Nephron progenitor cell (in vitro differentiated cells): Measurements from ENCODE around the gene CACNA1C.

ENCODE experiments used
- DNase-seq: peaks from one replicate; pipeline ENCODE4 v3.0.0; 2021
- H3K27ac Mint-ChIP-seq: 2 replicates; pipeline ENCODE4 v1.8.0; 2021; ENCODE audit warnings: mild to moderate bottlenecking, moderate library complexity, mixed read lengths
- H3K27me3 Mint-ChIP-seq: 2 replicates; pipeline ENCODE4 v1.8.0; 2021; ENCODE audit warnings: mild to moderate bottlenecking, low read depth, mixed read lengths; ENCODE audit not compliant: poor library complexity
- H3K36me3 Mint-ChIP-seq: 2 replicates; pipeline ENCODE4 v1.8.0; 2021; ENCODE audit warnings: low read depth, mixed read lengths
- H3K4me1 Mint-ChIP-seq: 2 replicates; pipeline ENCODE4 v1.8.0; 2021; ENCODE audit warnings: mixed read lengths
- H3K4me3 Mint-ChIP-seq: 2 replicates; pipeline ENCODE4 v1.8.0; 2021; ENCODE audit warnings: mild to moderate bottlenecking, moderate library complexity, mixed read lengths
- H3K9me3 Mint-ChIP-seq: 2 replicates; pipeline ENCODE4 v1.8.0; 2021; ENCODE audit warnings: mild to moderate bottlenecking, moderate library complexity, mixed read lengths
- CTCF ChIP-seq: fragments of 200-600 bp; sonication (generic); IDR thresholded peaks from 2 replicates; pipeline ENCODE4 v1.5.0; 2021; ENCODE audit warnings: antibody characterized with exemption

Gene CACNA1C

GRCh38 chr12:2169940-2170339 lies 117.2 kb downstream of the CACNA1C start:
- Mint-ChIP-seq H3K27me3 (peaks cover 19% of the 10 kb centered on the region), H3K4me1 (peaks cover 16% of the 10 kb centered on the region), H3K27ac (no peak overlapping the region), H3K36me3 (peaks cover 12% of the 10 kb centered on the region), H3K4me3 (no peak overlapping the region), H3K9me3 (peaks cover 31% of the 10 kb centered on the region)
- DNase-seq, result no peak
- TF ChIP-seq CTCF, result no peak

GRCh38 chr12:2170376-2170775 lies 117.6 kb downstream of the CACNA1C start:
- no peak for DNase-seq
- H3K27me3 Mint-ChIP-seq, result peaks cover 19% of the 10 kb centered on the region
- H3K36me3 Mint-ChIP-seq, result peaks cover 12% of the 10 kb centered on the region
- H3K9me3 Mint-ChIP-seq, result peaks cover 31% of the 10 kb centered on the region
- peaks cover 12% of the 10 kb centered on the region for H3K4me1 Mint-ChIP-seq
- TF ChIP-seq CTCF, result no peak
- H3K27ac Mint-ChIP-seq, result no peak overlapping the region
- no peak overlapping the region for H3K4me3 Mint-ChIP-seq

- H3K27ac Mint-ChIP-seq, result no peak overlapping the region
- peaks cover 7% of the 10 kb centered on the region for H3K36me3 Mint-ChIP-seq
- peaks cover 30% of the 10 kb centered on the region for H3K27me3 Mint-ChIP-seq
- no peak for DNase-seq
- H3K4me3 Mint-ChIP-seq, result no peak overlapping the region
- peaks cover 6% of the 10 kb centered on the region for H3K4me1 Mint-ChIP-seq
- peaks cover 16% of the 10 kb centered on the region for H3K9me3 Mint-ChIP-seq
- no peak for TF ChIP-seq CTCF
Measured at GRCh38 chr12:2171672-2172426, 119.1 kb downstream of the CACNA1C start.

GRCh38 chr12:2172491-2173214 lies 119.9 kb downstream of the CACNA1C start:
- TF ChIP-seq CTCF, result no peak
- Mint-ChIP-seq H3K27me3 (peaks cover 34% of the 10 kb centered on the region), H3K9me3 (peaks cover 8% of the 10 kb centered on the region), H3K36me3 (peaks cover 4% of the 10 kb centered on the region), H3K4me1 (peaks cover 6% of the 10 kb centered on the region), H3K27ac (no peak overlapping the region), H3K4me3 (no peak overlapping the region)
- DNase-seq, result no peak

GRCh38 chr12:2173971-2174370 lies 121.2 kb downstream of the CACNA1C start:
- DNase-seq, result no peak
- TF ChIP-seq CTCF, result no peak
- Mint-ChIP-seq H3K4me3 (no peak overlapping the region), H3K4me1 (peaks cover 6% of the 10 kb centered on the region), H3K27ac (no peak overlapping the region), H3K36me3 (no peaks in the 10 kb centered on the region), H3K9me3 (no peaks in the 10 kb centered on the region), H3K27me3 (peaks cover 38% of the 10 kb centered on the region)
